ENCODE data around the gene NRG3.

NRG3 gene

GRCh38 chr10:81872206-81872862, 2.7 kb upstream of the NRG3 start:
- TF ChIP-seq, protein P1, sequence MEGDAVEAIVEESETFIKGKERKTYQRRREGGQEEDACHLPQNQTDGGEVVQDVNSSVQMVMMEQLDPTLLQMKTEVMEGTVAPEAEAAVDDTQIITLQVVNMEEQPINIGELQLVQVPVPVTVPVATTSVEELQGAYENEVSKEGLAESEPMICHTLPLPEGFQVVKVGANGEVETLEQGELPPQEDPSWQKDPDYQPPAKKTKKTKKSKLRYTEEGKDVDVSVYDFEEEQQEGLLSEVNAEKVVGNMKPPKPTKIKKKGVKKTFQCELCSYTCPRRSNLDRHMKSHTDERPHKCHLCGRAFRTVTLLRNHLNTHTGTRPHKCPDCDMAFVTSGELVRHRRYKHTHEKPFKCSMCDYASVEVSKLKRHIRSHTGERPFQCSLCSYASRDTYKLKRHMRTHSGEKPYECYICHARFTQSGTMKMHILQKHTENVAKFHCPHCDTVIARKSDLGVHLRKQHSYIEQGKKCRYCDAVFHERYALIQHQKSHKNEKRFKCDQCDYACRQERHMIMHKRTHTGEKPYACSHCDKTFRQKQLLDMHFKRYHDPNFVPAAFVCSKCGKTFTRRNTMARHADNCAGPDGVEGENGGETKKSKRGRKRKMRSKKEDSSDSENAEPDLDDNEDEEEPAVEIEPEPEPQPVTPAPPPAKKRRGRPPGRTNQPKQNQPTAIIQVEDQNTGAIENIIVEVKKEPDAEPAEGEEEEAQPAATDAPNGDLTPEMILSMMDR (IDR thresholded peaks at IDR 0.05; ENCODE audit: low read depth, low read length): no peak
- DNase-seq (ENCODE audit: low read depth, low spot score): no peak
- in situ Hi-C loops (cut with HindIII; ENCODE audit: low sequenced_read_pairs): no loop called here
- H3K4me3 ChIP-seq (ENCODE audit: low read depth, low read length): no peak overlapping the region

DNA sequence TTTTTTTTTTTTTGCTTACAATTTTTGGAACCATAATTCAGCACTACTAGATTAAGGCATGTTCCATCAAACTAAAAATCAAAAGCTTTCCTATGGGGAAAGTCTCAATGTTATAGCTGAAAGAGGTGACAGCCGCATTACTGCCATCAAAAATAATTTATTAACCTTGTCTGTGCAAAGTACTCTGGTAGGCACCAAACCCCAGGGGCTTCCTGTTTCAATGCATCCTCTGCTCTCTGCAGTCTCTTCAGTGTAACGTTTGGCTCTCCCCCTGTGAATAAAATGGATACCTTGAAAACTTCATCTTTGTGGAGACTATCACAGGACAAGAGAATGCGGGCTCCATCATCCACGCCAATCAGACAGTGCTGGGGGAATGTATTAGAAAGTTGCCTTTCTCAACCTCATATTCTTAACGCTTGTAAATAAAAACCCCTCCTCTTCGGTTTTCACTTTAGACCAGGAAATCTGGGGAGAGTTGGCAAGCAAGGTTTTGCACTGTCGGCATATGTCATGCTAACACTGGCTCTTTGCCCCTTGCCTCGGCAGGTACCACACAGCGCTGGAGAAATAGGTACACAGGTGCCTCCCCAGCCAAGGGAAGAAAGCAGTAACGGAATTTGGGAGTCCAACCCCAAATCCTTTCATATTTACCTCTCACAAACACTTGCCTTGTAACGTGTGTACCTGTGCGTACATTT, 1.6 kb upstream of the NRG3 start:
- TF ChIP-seq, protein P1 (IDR thresholded peaks at IDR 0.05; ENCODE audit: low read depth, low read length): no peak
- no peak overlapping the region for H3K4me3 ChIP-seq (ENCODE audit: low read depth, low read length)
- DNase-seq (ENCODE audit: low read depth, low spot score): no peak
- in situ Hi-C loops (cut with HindIII; ENCODE audit: low sequenced_read_pairs): no loop called here

DNA sequence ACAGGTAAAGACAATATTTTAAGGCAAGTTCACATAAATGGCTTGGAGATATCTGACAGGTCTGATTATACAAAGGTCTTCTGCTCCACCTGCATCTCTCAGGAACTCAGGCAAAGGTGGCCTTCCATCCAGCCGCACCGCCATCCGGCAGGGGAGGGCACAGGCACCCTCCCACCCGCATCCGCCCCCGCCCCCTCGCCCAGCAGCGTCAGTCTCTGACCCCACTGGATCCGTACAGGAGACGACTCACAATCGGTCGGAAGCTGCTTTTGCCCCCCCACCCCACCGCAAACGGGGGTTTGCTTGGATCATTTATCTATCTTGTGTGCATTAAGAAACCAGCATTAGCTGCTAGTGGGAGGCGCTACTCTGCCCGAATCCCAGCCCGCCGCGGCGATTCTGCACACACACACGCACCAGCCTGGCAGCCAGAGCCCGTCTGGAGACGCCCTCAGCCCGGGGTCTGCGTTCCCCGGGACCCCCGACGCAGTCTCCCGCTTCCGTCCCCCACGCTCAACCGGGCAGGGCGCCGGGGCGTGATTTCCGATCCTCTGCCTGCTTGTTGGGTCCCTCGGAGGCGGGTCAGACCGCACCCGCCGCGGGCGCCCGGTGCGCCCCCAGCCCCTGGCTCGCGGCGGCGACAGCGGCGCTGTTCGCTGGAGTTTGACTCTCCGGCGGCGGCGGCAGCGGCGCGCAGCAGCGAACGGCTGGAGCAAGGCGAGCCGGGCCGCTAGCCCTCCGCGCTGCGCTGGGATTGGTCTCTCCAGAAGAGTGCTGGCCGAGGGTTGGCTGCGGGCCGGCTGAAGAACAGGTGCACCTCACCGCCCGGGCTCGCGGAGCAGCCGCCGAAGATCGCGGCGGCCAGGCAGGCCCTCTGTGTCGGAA, 820 bp upstream of the NRG3 start:
- in situ Hi-C loops (cut with HindIII; ENCODE audit: low sequenced_read_pairs): no loop called here
- peak; percentile 23 for DNase-seq (ENCODE audit: low read depth, low spot score)
- TF ChIP-seq, protein P1 (IDR thresholded peaks at IDR 0.05; ENCODE audit: low read depth, low read length): no peak
- H3K4me3 ChIP-seq (ENCODE audit: low read depth, low read length): no peak overlapping the region

- DNase-seq (ENCODE audit: low read depth, low spot score): no peak
- no peak overlapping the region for H3K4me3 ChIP-seq (ENCODE audit: low read depth, low read length)
- TF ChIP-seq, protein P1 (IDR thresholded peaks at IDR 0.05; ENCODE audit: low read depth, low read length): no peak
- in situ Hi-C loops (cut with HindIII; ENCODE audit: low sequenced_read_pairs): no loop called here
These were observed 666 bp downstream of the NRG3 start for GRCh38 chr10:81875467-81876252.

- H3K4me3 ChIP-seq (ENCODE audit: low read depth, low read length): no peak overlapping the region
- in situ Hi-C loops (cut with HindIII; ENCODE audit: low sequenced_read_pairs): no loop called here
- TF ChIP-seq, protein P1 (IDR thresholded peaks at IDR 0.05; ENCODE audit: low read depth, low read length): no peak
- no peak for DNase-seq (ENCODE audit: low read depth, low spot score)
These were observed 1.5 kb downstream of the NRG3 start for GRCh38 chr10:81876253-81877077.
